ENCODE results near the gene IQGAP3. TPM values are rescaled to one million over a fixed set of nuclear protein-coding genes. Genes with fewer than 3 reads are reported as not detected.
A peak's percentile ranks its signal among the peaks of the same experiment; 100 is the strongest.

Gene IQGAP3
- polyA plus RNA-seq, 1 experiment: 28.1 TPM

DNA sequence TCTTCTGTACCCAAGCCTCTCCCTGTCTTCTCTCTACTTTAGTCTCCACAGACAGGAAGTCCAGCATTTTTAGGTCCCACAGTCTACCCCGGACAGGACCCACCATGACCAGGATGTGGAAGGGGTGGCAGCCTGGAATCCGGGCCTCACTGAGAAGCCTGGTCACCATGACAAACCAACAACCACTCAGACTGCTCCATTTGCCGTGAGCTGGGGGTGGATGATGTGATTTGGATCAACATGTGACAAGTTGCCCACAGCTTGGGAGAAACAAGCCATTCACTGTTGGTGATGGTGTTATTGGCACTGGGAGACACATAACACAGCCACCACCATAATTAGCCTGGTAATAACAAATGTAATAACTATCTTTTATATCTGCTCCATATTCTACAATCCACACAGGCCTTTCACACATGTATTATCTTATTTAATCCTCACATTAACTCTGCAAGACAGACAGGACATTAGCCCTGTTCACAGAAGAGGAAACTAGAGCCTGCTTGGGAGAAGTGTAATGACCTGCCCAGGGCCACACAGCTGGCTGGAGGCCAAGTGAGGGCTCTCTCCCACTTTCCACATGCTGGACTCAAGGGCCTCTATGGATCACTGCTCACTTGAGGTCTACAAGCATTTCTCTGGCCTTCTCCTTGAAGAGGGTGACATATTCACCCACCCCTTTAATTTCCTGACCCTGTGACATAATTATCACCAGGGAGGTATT, 94.7 kb downstream of the IQGAP3 start:
- no peaks in the 10 kb centered on the region for H3K27me3 ChIP-seq (ENCODE audit: control insufficient read depth, insufficient read depth, low read length)
- H3K36me3 ChIP-seq (ENCODE audit: control insufficient read depth, insufficient read depth, low read length): peaks cover 71% of the 10 kb centered on the region
- no peak overlapping the region for H3K4me3 ChIP-seq (ENCODE audit: low read depth, low read length)
- DNase-seq (ENCODE audit: low read depth): no peak
- TF ChIP-seq, protein P1, sequence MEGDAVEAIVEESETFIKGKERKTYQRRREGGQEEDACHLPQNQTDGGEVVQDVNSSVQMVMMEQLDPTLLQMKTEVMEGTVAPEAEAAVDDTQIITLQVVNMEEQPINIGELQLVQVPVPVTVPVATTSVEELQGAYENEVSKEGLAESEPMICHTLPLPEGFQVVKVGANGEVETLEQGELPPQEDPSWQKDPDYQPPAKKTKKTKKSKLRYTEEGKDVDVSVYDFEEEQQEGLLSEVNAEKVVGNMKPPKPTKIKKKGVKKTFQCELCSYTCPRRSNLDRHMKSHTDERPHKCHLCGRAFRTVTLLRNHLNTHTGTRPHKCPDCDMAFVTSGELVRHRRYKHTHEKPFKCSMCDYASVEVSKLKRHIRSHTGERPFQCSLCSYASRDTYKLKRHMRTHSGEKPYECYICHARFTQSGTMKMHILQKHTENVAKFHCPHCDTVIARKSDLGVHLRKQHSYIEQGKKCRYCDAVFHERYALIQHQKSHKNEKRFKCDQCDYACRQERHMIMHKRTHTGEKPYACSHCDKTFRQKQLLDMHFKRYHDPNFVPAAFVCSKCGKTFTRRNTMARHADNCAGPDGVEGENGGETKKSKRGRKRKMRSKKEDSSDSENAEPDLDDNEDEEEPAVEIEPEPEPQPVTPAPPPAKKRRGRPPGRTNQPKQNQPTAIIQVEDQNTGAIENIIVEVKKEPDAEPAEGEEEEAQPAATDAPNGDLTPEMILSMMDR (IDR thresholded peaks at IDR 0.05; ENCODE audit: insufficient read depth, low read depth, low read length): no peak
- ChIA-PET CTCF (interaction anchor here (0.7 to 1.8 kb wide), 3 partner anchors 20 to 32 kb away, joined by 3 read pairs; partner anchors contain the start of gene MEF2D), POLR2A (no interaction called here)

DNA sequence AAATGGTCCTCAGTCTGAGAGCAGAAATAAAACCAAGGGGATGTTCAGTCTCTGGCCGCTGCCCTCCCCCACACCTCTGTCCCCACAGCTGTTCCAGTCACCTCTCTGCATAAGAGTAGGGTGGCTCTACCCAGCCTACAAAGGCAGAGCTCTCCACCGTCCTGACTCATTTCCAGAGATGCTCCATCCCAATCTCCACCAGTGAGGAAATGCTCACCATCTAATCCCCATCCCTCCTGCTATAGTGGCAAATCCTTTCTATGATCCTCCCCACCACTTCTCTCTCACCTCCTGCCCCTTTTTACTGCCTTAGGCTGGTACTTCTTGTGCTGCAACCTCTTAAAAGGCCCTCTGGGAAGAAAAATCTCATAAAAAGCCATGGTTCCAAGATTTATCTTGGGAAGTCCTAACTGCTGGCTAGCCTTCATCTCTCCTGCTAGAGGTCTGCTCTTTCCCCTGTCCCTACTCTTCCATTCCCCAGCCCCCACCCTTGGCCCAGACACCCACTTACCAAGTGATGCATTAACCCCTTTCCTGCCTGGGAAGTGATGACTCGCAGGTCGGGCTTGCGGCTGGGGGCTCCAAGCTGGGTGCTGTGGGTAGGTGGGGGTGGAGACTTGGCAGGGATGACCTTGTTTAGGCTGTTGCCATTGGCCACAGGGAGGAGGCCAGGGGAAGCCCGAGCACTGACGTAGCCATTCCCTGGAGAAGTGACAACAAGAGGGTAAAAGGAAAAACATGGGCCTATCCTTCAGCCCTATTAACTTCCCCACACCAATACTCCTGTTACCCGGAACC, 95.7 kb downstream of the IQGAP3 start:
- DNase-seq (ENCODE audit: low read depth): no peak
- H3K36me3 ChIP-seq (ENCODE audit: control insufficient read depth, insufficient read depth, low read length): peaks cover 67% of the 10 kb centered on the region
- H3K4me3 ChIP-seq (ENCODE audit: low read depth, low read length): no peak overlapping the region
- ChIA-PET CTCF (interaction anchor here (0.9 to 1.8 kb wide), 4 partner anchors 19 to 25 kb away, joined by 3 read pairs; partner anchors contain the start of gene MEF2D), POLR2A (interaction anchor here (0.6 to 0.7 kb wide), 2 partner anchors 103 to 265 kb away, joined by 3 read pairs; partner anchors contain the start of gene TTC24)
- TF ChIP-seq, protein P1 (IDR thresholded peaks at IDR 0.05; ENCODE audit: insufficient read depth, low read depth, low read length): no peak
- H3K27me3 ChIP-seq (ENCODE audit: control insufficient read depth, insufficient read depth, low read length): no peaks in the 10 kb centered on the region

- peak; percentile 73 for DNase-seq (ENCODE audit: low read depth)
- H3K36me3 ChIP-seq (ENCODE audit: control insufficient read depth, insufficient read depth, low read length): peaks cover 68% of the 10 kb centered on the region
- H3K27me3 ChIP-seq (ENCODE audit: control insufficient read depth, insufficient read depth, low read length): no peaks in the 10 kb centered on the region
- TF ChIP-seq, protein P1 (IDR thresholded peaks at IDR 0.05; ENCODE audit: insufficient read depth, low read depth, low read length): no peak
- ChIA-PET CTCF (interaction anchor here (0.9 to 1.8 kb wide), 4 partner anchors 10 to 25 kb away, joined by 3 read pairs; no protein-coding TSS in a partner anchor), POLR2A (interaction anchor here (0.7 to 1.7 kb wide), 2 partner anchors 25 to 104 kb away, joined by 3 read pairs; partner anchors contain the start of gene TTC24)
- no peak overlapping the region for H3K4me3 ChIP-seq (ENCODE audit: low read depth, low read length)
Observed at GRCh38 chr1:156475568-156476500, 96.5 kb downstream of the IQGAP3 start.

Small RNA genes lying within 50 kb of the gene (small RNA-seq; reads per million reads assigned to genes)
- not detected for gene RF00019 (ENCODE audit: insufficient read length, low read depth, low replicate concordance)

Other genes starting within 250 kb of the IQGAP3 start
- 275 and 299 TPM in 2 replicates for gene CCT3, start 234.3 kb downstream of the IQGAP3 start, polyA plus RNA-seq (2011; rRNA removed)
- gene TSACC, start 234.0 kb downstream of the IQGAP3 start, polyA plus RNA-seq (2011; rRNA removed): 0.52 and 0.59 TPM in 2 replicates
- gene RHBG, start 203.4 kb downstream of the IQGAP3 start, polyA plus RNA-seq (2011; rRNA removed): not detected in 2 replicates
- gene MEF2D, start 71.8 kb downstream of the IQGAP3 start, polyA plus RNA-seq (2011; rRNA removed): 11.7 and 15.1 TPM in 2 replicates
- gene TTC24, start 7.2 kb upstream of the IQGAP3 start, polyA plus RNA-seq (2011; rRNA removed): not detected in 2 replicates
- gene NAXE, start 19.2 kb upstream of the IQGAP3 start, polyA plus RNA-seq (2011; rRNA removed): 37.8 and 63.3 TPM in 2 replicates
- 21.2 and 23.9 TPM in 2 replicates for gene GPATCH4, start 28.9 kb upstream of the IQGAP3 start, polyA plus RNA-seq (2011; rRNA removed)
- gene HAPLN2, start 46.9 kb upstream of the IQGAP3 start, polyA plus RNA-seq (2011; rRNA removed): not detected in 2 replicates
- gene BCAN, start 69.6 kb upstream of the IQGAP3 start, polyA plus RNA-seq (2011; rRNA removed): 0.02 TPM in 1 of 2 replicates, not detected in the other
- 15.0 and 17.5 TPM in 2 replicates for gene NES, start 104.8 kb upstream of the IQGAP3 start, polyA plus RNA-seq (2011; rRNA removed)
- gene CRABP2, start 133.0 kb upstream of the IQGAP3 start, polyA plus RNA-seq (2011; rRNA removed): 52.8 and 75.9 TPM in 2 replicates
- gene METTL25B, start 155.9 kb upstream of the IQGAP3 start, polyA plus RNA-seq (2011; rRNA removed): 9.5 and 14.6 TPM in 2 replicates
- 30.6 and 36.6 TPM in 2 replicates for gene ISG20L2, start 156.2 kb upstream of the IQGAP3 start, polyA plus RNA-seq (2011; rRNA removed)
- gene MRPL24, start 168.5 kb upstream of the IQGAP3 start, polyA plus RNA-seq (2011; rRNA removed): 104 and 120 TPM in 2 replicates
- gene HDGF, start 179.1 kb upstream of the IQGAP3 start, polyA plus RNA-seq (2011; rRNA removed): 179 and 180 TPM in 2 replicates
- gene PRCC, start 195.0 kb upstream of the IQGAP3 start, polyA plus RNA-seq (2011; rRNA removed): 60.3 and 93.6 TPM in 2 replicates
- 0.17 TPM in 1 of 2 replicates, not detected in the other for gene SH2D2A, start 244.3 kb upstream of the IQGAP3 start, polyA plus RNA-seq (2011; rRNA removed)